GM12873 (cell line): ENCODE data around the gene PCDHGB2.

Experiments used
- CTCF ChIP-seq: IDR thresholded peaks from 2 replicates; pipeline ENCODE4 v1.5.1; 2012; ENCODE audit warnings: low read depth, mild to moderate bottlenecking, moderate library complexity, low read length, control low read depth; ENCODE audit not compliant: insufficient read depth; ENCODE audit errors: missing control alignments

Gene PCDHGB2

GRCh38 chr5:141398608-141399007 is 38.8 kb downstream of the PCDHGB2 start:
- no peak for TF ChIP-seq CTCF

GRCh38 chr5:141399555-141400258 is 39.9 kb downstream of the PCDHGB2 start:
- TF ChIP-seq CTCF = no peak

- peak; percentile 63 for TF ChIP-seq CTCF
Measured at GRCh38 chr5:141402553-141403243, 42.9 kb downstream of the PCDHGB2 start, which contains the start of gene PCDHGA9. Gene PCDHGA9 (plus strand): TSS chr5:141402778. CDS start chr5:141402953, 175 bp downstream.

- TF ChIP-seq CTCF = no peak
Measured at GRCh38 chr5:141403387-141403786, 43.6 kb downstream of the PCDHGB2 start.

GRCh38 chr5:141407790-141408505 is 48.2 kb downstream of the PCDHGB2 start, which contains the start of gene PCDHGB6:
Gene PCDHGB6 (plus strand): TSS chr5:141408021. CDS start chr5:141408203, 182 bp downstream.
- TF ChIP-seq CTCF = peak; percentile 73

GRCh38 chr5:141409598-141410306 is 50.0 kb downstream of the PCDHGB2 start:
- TF ChIP-seq CTCF = no peak
